GM21529 (cell line): ENCODE data around the gene GNG13.
A peak's percentile ranks its signal among the peaks of the same experiment; 100 is the strongest.

Experiments
- ATAC-seq: cut with Tn5 transposase; IDR thresholded peaks from one replicate; pipeline ENCODE4 v1.9.1; 2021; ENCODE audit not compliant: unreplicated experiment

GNG13 gene

DNA sequence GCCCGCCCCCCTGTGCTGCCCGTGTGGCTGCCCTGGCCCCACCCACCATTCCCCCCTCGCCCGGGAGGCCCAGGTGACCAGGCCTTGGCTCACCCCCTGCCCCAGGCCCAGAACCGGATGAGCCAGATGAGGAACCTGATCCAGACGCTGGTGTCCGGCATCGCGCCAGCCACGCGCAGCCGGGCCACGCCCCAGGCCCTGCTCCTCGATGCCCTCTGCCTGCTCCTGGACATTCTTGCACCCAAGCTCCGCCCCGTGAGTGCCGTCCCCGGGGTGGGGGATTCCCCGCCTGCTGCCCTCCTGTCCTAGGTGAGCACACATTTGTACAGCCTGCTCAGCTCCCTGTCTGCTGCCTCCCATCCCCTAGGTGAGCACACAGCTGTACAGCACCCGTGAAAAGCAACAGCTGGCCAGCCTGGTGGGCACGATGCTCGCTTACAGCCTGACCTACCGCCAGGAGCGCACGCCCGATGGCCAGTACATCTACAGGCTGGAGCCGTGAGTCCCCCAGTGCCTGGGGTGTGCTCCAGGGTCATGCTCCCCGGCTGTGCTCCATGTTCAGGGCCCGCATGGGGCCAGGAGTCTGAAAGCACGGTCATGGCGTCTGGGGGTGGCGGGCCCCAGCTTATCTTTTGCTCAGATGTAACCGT, 4.8 kb downstream of the GNG13 start:
- ATAC-seq = no peak

DNA sequence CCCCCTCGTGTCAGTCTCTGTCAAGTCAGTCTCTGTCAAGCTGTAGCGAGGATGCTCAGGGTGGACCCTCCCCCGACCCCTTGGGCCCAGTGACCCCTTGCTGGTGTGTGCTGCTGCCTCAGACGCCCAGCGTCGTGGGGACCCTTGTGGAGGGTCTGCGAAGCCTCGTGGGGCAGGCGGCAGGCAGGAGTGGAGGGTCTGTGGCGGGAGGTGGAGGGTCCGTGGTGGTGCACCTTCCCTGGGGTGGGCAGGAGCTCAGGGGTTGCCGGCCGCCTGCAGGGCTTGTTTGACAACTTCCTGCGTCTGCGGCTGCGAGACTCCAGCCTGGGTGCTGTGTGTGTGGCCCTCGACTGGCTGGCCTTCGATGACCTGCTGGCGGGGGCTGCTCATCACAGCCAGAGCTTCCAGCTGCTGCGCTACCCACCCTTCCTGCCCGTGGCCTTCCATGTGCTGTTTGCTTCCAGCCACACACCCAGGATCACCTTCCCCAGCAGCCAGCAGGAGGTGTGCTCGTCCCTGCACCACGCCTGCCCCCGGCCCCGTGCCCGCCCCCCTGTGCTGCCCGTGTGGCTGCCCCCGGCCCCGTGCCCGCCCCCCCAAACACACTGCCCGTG, 5.6 kb downstream of the GNG13 start:
- no peak for ATAC-seq

GRCh38 chr16:794091-794822, 6.3 kb downstream of the GNG13 start:
- no peak for ATAC-seq

GRCh38 chr16:793414-793813, 7.1 kb downstream of the GNG13 start:
- ATAC-seq = no peak

GRCh38 chr16:792221-792995, 8.1 kb downstream of the GNG13 start:
- no peak for ATAC-seq

DNA sequence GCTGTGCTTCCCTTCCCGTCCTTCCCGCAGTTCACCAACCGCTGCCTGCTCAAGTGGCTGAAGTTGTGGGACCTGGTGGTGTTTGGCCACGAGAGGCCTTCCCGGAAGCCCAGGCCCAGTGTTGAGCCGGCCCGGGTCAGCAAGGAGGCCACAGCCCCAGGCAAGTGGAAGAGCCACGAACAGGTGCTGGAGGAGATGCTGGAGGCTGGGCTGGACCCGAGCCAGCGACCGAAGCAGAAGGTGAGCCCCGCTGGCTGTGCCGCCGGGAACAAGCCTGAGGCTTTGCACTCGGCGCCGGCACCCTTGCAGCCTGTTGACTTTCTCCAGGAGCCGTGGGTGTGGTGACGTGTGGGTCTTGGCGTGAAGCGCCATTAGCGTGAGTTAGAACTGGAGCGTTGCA, 9.4 kb downstream of the GNG13 start:
- no peak for ATAC-seq

- no peak for ATAC-seq
Observed at GRCh38 chr16:790086-790485, 10.4 kb downstream of the GNG13 start.

- no peak for ATAC-seq
Observed at GRCh38 chr16:789191-789850, 11.2 kb downstream of the GNG13 start.

DNA sequence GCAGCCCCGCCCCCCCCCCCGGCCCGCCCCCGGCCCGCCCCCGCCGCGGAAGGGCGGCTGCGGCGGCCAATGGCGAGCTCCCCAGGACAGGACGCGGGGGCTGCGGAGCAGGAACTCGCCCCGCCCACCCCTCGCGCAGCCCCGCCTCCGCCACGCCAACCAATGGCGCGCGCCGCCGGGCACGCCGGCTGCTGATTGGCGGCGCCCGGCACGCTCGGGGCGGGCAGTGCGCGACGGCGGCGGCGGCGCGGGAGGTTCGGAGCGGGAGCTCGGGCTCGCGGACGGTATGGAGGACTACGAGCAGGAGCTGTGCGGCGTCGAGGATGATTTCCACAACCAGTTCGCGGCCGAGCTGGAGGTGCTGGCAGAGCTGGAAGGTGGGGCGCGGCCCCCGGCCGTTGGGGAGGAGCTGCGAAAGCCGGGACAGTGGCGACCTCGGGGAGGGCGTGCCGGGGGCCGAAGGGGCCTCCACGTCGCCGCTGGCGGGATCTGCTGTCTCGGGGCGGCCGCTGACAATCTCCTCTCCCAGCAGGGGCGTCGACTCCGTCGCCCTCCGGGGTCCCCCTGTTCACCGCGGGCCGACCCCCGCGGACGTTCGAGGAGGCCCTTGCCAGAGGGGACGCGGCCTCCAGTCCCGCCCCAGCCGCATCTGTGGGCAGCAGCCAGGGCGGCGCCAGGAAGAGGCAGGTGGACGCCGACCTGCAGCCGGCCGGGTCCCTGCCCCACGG, 12.0 kb downstream of the GNG13 start, which contains the start of gene CHTF18:
TSS of gene CHTF18 (plus strand) at position 222 of the 728 bp plus-strand sequence. CDS start at position 287, 65 bp downstream.
- ATAC-seq = peak; percentile 65

GRCh38 chr16:787978-788398, 12.5 kb downstream of the GNG13 start, which contains the start of gene RPUSD1:
Gene RPUSD1 (minus strand): TSS chr16:788381. CDS start chr16:787737, 644 bp downstream.
- peak; percentile 17 for ATAC-seq

DNA sequence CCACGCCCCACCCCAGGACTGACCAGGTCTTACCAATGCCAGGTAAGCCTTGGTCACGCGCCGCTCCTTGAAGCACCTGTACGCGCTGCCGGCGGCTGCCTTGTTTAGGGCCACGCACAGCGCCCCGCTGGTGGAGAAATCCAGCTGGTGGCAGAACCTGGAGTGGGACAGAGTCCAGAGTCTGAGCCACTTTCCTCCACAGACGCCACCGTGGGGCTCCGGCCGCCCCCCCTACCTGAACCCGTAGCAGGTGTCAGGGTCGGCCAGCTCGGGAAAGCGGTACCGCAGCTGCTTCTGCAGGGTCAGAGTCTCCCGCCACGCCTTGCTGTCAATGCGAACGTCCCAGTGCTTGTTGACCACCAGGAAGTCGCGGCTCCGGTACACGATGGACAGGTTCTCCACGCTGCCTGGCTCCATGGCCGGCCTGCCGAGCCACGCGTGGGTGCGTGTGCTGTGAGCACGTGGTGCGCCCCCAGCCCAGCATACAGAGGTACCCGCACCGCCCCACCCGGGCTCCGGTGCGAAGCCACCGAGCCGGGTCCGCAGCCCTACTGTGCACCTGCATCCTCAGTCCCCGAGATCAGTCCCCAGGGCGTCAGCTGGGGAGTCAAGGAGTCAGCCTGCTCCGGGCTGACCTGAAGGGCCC, 13.1 kb downstream of the GNG13 start:
- no peak for ATAC-seq

- no peak for ATAC-seq
Observed at GRCh38 chr16:785563-786535, 14.7 kb downstream of the GNG13 start.

- no peak for ATAC-seq
Observed at GRCh38 chr16:784431-784830, 16.1 kb downstream of the GNG13 start.

DNA sequence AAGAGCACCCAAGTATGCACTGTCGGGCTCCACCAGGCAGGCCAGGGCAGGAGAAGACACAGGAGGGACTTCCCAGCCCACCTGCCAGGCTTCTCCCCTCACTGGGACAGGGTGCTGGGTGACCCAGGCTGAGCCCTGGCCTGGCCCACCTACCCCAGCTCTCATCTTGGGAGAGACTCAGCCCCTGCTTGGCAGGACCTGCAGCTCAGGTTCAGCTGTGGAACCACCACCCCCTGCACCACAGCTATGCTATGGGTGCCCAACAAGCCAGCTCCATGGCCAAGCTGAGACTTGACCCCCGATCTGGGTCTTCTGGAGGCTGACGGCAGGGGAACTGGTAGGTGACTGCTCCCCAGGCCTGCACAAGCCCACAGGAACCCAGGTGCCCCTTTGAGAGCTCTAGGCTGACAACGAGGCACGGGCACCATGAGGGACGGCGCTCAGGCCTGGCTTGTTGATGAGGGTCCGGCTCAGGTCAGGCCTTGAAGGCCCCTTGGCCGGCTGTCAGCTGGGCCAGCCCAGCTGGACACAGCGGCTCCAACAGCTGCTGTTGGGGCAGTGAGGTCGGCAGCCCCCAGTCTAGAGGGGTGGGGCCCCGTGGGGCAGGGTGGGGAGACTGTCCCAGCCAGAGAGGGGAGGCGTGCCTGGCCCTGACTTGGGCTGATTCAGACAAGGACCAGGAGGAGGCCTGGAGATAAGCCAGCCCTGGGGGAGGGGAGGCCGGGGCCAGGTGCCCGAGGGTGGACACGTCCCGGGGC, 17.0 kb downstream of the GNG13 start:
- ATAC-seq = no peak

GRCh38 chr16:782766-783403, 17.6 kb downstream of the GNG13 start:
- ATAC-seq = no peak

DNA sequence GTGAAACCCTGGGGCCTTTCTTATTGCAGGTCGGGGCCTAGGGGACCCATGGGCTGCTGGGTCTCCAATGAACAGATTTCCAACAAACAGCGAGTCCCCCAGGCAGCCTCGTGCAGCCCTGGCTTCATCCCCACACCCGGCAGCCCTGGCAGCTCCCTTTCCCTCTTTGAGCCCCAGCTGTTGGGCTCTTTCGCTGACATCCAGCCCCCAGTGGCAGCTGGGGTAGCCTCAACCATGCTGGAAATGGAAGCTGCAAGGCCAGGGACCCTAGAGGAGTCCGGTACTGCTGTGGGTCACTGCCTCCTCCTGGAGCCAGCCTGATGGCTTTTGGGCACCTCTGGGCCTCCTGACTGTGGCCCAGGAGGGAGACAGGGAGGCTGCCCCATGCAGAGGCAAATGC, 18.3 kb downstream of the GNG13 start:
- no peak for ATAC-seq

DNA sequence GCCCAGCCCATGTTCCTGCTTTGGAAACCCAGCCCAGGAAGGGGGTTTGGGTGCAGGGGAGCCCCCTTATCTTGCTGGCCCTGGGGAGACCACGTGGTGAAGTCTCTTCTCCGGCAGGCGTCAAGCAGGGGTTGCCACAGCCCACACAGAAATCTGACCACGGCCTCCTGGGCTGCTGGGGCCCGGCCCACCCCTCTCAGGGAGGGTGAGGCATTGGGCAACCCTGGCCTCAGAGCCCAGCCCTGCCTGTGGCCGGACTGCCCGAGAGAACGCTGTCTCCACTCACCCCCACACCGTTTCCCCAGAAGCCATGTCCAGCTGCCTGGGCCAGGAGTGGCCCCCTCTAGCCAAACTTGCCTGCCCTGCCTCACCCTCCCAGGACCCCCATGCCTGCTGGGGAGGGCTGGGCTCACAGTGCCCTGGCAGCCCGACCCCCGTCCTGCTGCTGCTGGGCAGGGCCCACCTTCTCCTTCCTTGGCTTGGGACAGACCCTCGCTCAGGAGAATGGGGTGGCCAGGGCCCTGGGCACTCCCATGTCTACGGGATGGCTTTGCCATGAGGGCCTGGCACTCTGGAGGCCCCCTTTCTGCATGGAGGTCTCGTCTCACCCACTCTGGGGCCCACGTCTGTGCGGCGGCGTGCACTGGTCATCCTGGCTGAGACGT, 19.1 kb downstream of the GNG13 start:
- no peak for ATAC-seq
